ENCODE data around the gene NBAS. TPM values are rescaled to one million over a fixed set of nuclear protein-coding genes. Genes with fewer than 3 reads are reported as not detected.
A peak's percentile ranks its signal among the peaks of the same experiment; 100 is the strongest.
"Not testable (repeated sequence)": the region's sequence is repeated elsewhere in the genome, so short reads cannot be mapped to it uniquely, and the experiment has no call there.

Gene NBAS
- total RNA-seq, 1 experiment from 2014 or later, result 30.4 TPM

DNA sequence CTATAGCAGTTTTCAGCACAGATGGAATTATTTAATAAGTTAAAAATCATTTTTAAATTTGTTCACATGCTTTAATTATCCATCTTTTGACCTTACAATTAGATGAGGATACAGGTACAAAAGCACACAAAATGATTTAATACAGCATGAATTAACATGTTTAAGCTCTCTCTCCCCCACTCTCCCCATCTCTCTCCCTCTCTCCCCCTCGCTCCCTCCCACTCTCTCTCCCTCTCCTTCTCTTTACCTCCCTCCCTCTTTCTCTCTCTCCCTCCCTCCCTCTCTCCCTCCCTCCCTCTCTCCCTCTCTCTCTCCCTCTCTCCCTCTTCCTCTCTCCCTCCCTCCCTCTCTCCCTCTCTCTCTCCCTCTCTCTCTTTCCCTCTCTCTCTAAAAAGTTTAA lies 7.6 kb downstream of the NBAS start:
- peaks cover 9% of the 10 kb centered on the region for H3K4me1 ChIP-seq (ENCODE audit: low read length)
- no peaks in the 10 kb centered on the region for H3K9me3 ChIP-seq (ENCODE audit: low read length)
- peaks cover 6% of the 10 kb centered on the region; the same call in 1 of the 2 replicates for H3K36me3 ChIP-seq (ENCODE audit: insufficient read depth, low read length)
- no peak overlapping the region for H3K4me3 ChIP-seq (ENCODE audit: low read length)
- H2AFZ ChIP-seq (ENCODE audit: low read length), result no peak overlapping the region
- no peak for DNase-seq
- no peak overlapping the region for H3K27ac ChIP-seq (ENCODE audit: low read length)
- peaks cover 23% of the 10 kb centered on the region for H3K79me2 ChIP-seq (ENCODE audit: low read length)
- H4K20me1 ChIP-seq (ENCODE audit: insufficient read depth, low read depth, low read length), result no peaks in the 10 kb centered on the region
- H3K9me2 ChIP-seq (replicated peaks; ENCODE audit: insufficient read depth, low read length), result no peaks in the 10 kb centered on the region
- H3K27me3 ChIP-seq (ENCODE audit: low read length), result no peaks in the 10 kb centered on the region
- H3K9ac ChIP-seq (ENCODE audit: low read length), result no peak overlapping the region
- no peak overlapping the region for H3K4me2 ChIP-seq (ENCODE audit: low read depth, low read length, poor library complexity, severe bottlenecking)

GRCh38 chr2:15548974-15549373 lies 12.2 kb downstream of the NBAS start:
- no peak overlapping the region for H3K27ac ChIP-seq (ENCODE audit: low read length)
- no peak overlapping the region for H3K9ac ChIP-seq (ENCODE audit: low read length)
- no peak overlapping the region for H2AFZ ChIP-seq (ENCODE audit: low read length)
- no peak overlapping the region for H3K4me3 ChIP-seq (ENCODE audit: low read length)
- H3K4me1 ChIP-seq (ENCODE audit: low read length), result peaks cover 3% of the 10 kb centered on the region; the same call in 1 of the 2 replicates
- no peak for DNase-seq
- no peaks in the 10 kb centered on the region; the same call in 1 of the 2 replicates for H3K79me2 ChIP-seq (ENCODE audit: low read length)
- no peaks in the 10 kb centered on the region for H4K20me1 ChIP-seq (ENCODE audit: insufficient read depth, low read depth, low read length)
- H3K9me2 ChIP-seq (replicated peaks; ENCODE audit: insufficient read depth, low read length), result no peaks in the 10 kb centered on the region
- H3K27me3 ChIP-seq (ENCODE audit: low read length), result no peaks in the 10 kb centered on the region
- H3K36me3 ChIP-seq (ENCODE audit: insufficient read depth, low read length), result peaks cover 3% of the 10 kb centered on the region; the same call in 1 of the 2 replicates
- H3K4me2 ChIP-seq (ENCODE audit: low read depth, low read length, poor library complexity, severe bottlenecking), result no peak overlapping the region
- H3K9me3 ChIP-seq (ENCODE audit: low read length), result no peaks in the 10 kb centered on the region

GRCh38 chr2:15547115-15547876 lies 13.8 kb downstream of the NBAS start:
- Histone ChIP-seq H3K4me1 (ENCODE audit: low read length) (peaks cover 3% of the 10 kb centered on the region; the same call in 1 of the 2 replicates), H3K27ac (ENCODE audit: low read length) (no peak overlapping the region), H3K4me3 (ENCODE audit: low read length) (no peak overlapping the region), H3K79me2 (ENCODE audit: low read length) (no peaks in the 10 kb centered on the region; the same call in 1 of the 2 replicates), H3K9me3 (ENCODE audit: low read length) (no peaks in the 10 kb centered on the region), H4K20me1 (ENCODE audit: insufficient read depth, low read depth, low read length) (no peaks in the 10 kb centered on the region), H2AFZ (ENCODE audit: low read length) (peak overlapping the region; percentile 86), H3K36me3 (ENCODE audit: insufficient read depth, low read length) (peaks cover 2% of the 10 kb centered on the region; the same call in 1 of the 2 replicates), H3K9me2 (replicated peaks; ENCODE audit: insufficient read depth, low read length) (no peaks in the 10 kb centered on the region), H3K27me3 (ENCODE audit: low read length) (no peaks in the 10 kb centered on the region), H3K4me2 (ENCODE audit: low read depth, low read length, poor library complexity, severe bottlenecking) (no peak overlapping the region), H3K9ac (ENCODE audit: low read length) (no peak overlapping the region)
- DNase-seq, result no peak

- Histone ChIP-seq H3K9me3 (ENCODE audit: low read length) (no peaks in the 10 kb centered on the region), H3K4me2 (ENCODE audit: low read depth, low read length, poor library complexity, severe bottlenecking) (no peak overlapping the region), H3K9me2 (replicated peaks; ENCODE audit: insufficient read depth, low read length) (no peaks in the 10 kb centered on the region), H3K27ac (ENCODE audit: low read length) (no peak overlapping the region), H3K9ac (ENCODE audit: low read length) (no peak overlapping the region), H3K27me3 (ENCODE audit: low read length) (no peaks in the 10 kb centered on the region), H4K20me1 (ENCODE audit: insufficient read depth, low read depth, low read length) (no peaks in the 10 kb centered on the region), H3K36me3 (ENCODE audit: insufficient read depth, low read length) (no peaks in the 10 kb centered on the region), H3K4me3 (ENCODE audit: low read length) (no peak overlapping the region), H3K4me1 (ENCODE audit: low read length) (peaks cover 3% of the 10 kb centered on the region; the same call in 1 of the 2 replicates), H2AFZ (ENCODE audit: low read length) (peak overlapping the region; percentile 86), H3K79me2 (ENCODE audit: low read length) (no peaks in the 10 kb centered on the region; the same call in 1 of the 2 replicates)
- no peak for DNase-seq
Measured at GRCh38 chr2:15546297-15547098, 14.6 kb downstream of the NBAS start.

- H3K9me2 ChIP-seq (replicated peaks; ENCODE audit: insufficient read depth, low read length), result no peaks in the 10 kb centered on the region
- H3K4me1 ChIP-seq (ENCODE audit: low read length), result peaks cover 16% of the 10 kb centered on the region
- H3K79me2 ChIP-seq (ENCODE audit: low read length), result no peaks in the 10 kb centered on the region; the same call in 1 of the 2 replicates
- H3K27ac ChIP-seq (ENCODE audit: low read length), result no peak overlapping the region
- H3K9me3 ChIP-seq (ENCODE audit: low read length), result no peaks in the 10 kb centered on the region
- no peak overlapping the region for H3K4me3 ChIP-seq (ENCODE audit: low read length)
- H3K36me3 ChIP-seq (ENCODE audit: insufficient read depth, low read length), result no peaks in the 10 kb centered on the region
- DNase-seq, result no peak
- H4K20me1 ChIP-seq (ENCODE audit: insufficient read depth, low read depth, low read length), result no peaks in the 10 kb centered on the region
- no peak overlapping the region for H3K4me2 ChIP-seq (ENCODE audit: low read depth, low read length, poor library complexity, severe bottlenecking)
- no peak overlapping the region for H2AFZ ChIP-seq (ENCODE audit: low read length)
- no peaks in the 10 kb centered on the region for H3K27me3 ChIP-seq (ENCODE audit: low read length)
- no peak overlapping the region for H3K9ac ChIP-seq (ENCODE audit: low read length)
Measured at GRCh38 chr2:15544227-15544626, 16.9 kb downstream of the NBAS start.

GRCh38 chr2:15543541-15543940 lies 17.6 kb downstream of the NBAS start:
- no peaks in the 10 kb centered on the region for H3K27me3 ChIP-seq (ENCODE audit: low read length)
- no peak overlapping the region for H3K4me2 ChIP-seq (ENCODE audit: low read depth, low read length, poor library complexity, severe bottlenecking)
- no peak overlapping the region for H3K27ac ChIP-seq (ENCODE audit: low read length)
- no peaks in the 10 kb centered on the region; the same call in 1 of the 2 replicates for H3K79me2 ChIP-seq (ENCODE audit: low read length)
- no peaks in the 10 kb centered on the region for H3K9me2 ChIP-seq (replicated peaks; ENCODE audit: insufficient read depth, low read length)
- H3K9me3 ChIP-seq (ENCODE audit: low read length), result no peaks in the 10 kb centered on the region
- no peak overlapping the region for H3K9ac ChIP-seq (ENCODE audit: low read length)
- no peaks in the 10 kb centered on the region for H4K20me1 ChIP-seq (ENCODE audit: insufficient read depth, low read depth, low read length)
- no peak overlapping the region for H3K4me3 ChIP-seq (ENCODE audit: low read length)
- DNase-seq, result no peak
- no peaks in the 10 kb centered on the region for H3K36me3 ChIP-seq (ENCODE audit: insufficient read depth, low read length)
- H3K4me1 ChIP-seq (ENCODE audit: low read length), result peaks cover 21% of the 10 kb centered on the region
- H2AFZ ChIP-seq (ENCODE audit: low read length), result no peak overlapping the region

- no peaks in the 10 kb centered on the region; the same call in 1 of the 2 replicates for H3K79me2 ChIP-seq (ENCODE audit: low read length)
- H3K9me3 ChIP-seq (ENCODE audit: low read length), result no peaks in the 10 kb centered on the region
- no peaks in the 10 kb centered on the region for H3K36me3 ChIP-seq (ENCODE audit: insufficient read depth, low read length)
- no peak overlapping the region for H3K9ac ChIP-seq (ENCODE audit: low read length)
- H3K4me3 ChIP-seq (ENCODE audit: low read length), result no peak overlapping the region
- H2AFZ ChIP-seq (ENCODE audit: low read length), result no peak overlapping the region
- peaks cover 21% of the 10 kb centered on the region for H3K4me1 ChIP-seq (ENCODE audit: low read length)
- no peaks in the 10 kb centered on the region for H4K20me1 ChIP-seq (ENCODE audit: insufficient read depth, low read depth, low read length)
- no peak overlapping the region for H3K4me2 ChIP-seq (ENCODE audit: low read depth, low read length, poor library complexity, severe bottlenecking)
- no peak for DNase-seq
- H3K9me2 ChIP-seq (replicated peaks; ENCODE audit: insufficient read depth, low read length), result no peaks in the 10 kb centered on the region
- H3K27ac ChIP-seq (ENCODE audit: low read length), result no peak overlapping the region
- no peaks in the 10 kb centered on the region for H3K27me3 ChIP-seq (ENCODE audit: low read length)
Measured at GRCh38 chr2:15543053-15543452, 18.1 kb downstream of the NBAS start.

- not testable (repeated sequence) for H3K79me2 ChIP-seq (ENCODE audit: low read length)
Measured at GRCh38 chr2:15542269-15542668, 18.9 kb downstream of the NBAS start.

More at GRCh38 chr2:15542269-15542668, 18.9 kb downstream of the NBAS start:
- not testable (repeated sequence) for H3K36me3 ChIP-seq (ENCODE audit: insufficient read depth, low read length); H3K9ac ChIP-seq (ENCODE audit: low read length); H3K9me2 ChIP-seq (replicated peaks; ENCODE audit: insufficient read depth, low read length); H3K9me3 ChIP-seq (ENCODE audit: low read length); H3K27ac ChIP-seq (ENCODE audit: low read length); H3K4me3 ChIP-seq (ENCODE audit: low read length); H3K4me2 ChIP-seq (ENCODE audit: low read depth, low read length, poor library complexity, severe bottlenecking); H4K20me1 ChIP-seq (ENCODE audit: insufficient read depth, low read depth, low read length); DNase-seq; H3K27me3 ChIP-seq (ENCODE audit: low read length); H2AFZ ChIP-seq (ENCODE audit: low read length)
- peaks cover 21% of the 10 kb centered on the region for H3K4me1 ChIP-seq (ENCODE audit: low read length)

All from Karpas-422 (cell line).